Thoracic aorta (tissue), 2 donors: Measurements from ENCODE around the gene KIR3DL2. TPM values are rescaled to one million over a fixed set of nuclear protein-coding genes. Genes with fewer than 3 reads are reported as not detected.
"Not testable (repeated sequence)": the region's sequence is repeated elsewhere in the genome, so short reads cannot be mapped to it uniquely, and the experiment has no call there.

Experiments used
- ATAC-seq: fragments of 150-250 bp; one replicate; pipeline ENCODE4 v1.8.0; 2017; ENCODE audit warnings: low read depth; ENCODE audit not compliant: insufficient number of reproducible peaks, low FRiP score
- DNase-seq: peaks from one replicate; pipeline ENCODE4 v3.0.0-alpha.2; 2020; ENCODE audit warnings: low spot score
- H3K27ac ChIP-seq, 2 donors: fragments of 200-600 bp; sonication (generic); 1 replicate in 1 of 2; 2 replicates in 1 of 2; pipeline ENCODE4 v1.5.1; 2016; ENCODE audit warnings: mild to moderate bottlenecking in 2 of 2, moderate library complexity in 2 of 2
- H3K27me3 ChIP-seq: fragments of 200-600 bp; sonication (generic); replicated peaks from 2 replicates; pipeline ENCODE4 v1.6.0; 2016; ENCODE audit warnings: mild to moderate bottlenecking; ENCODE audit not compliant: insufficient read depth
- H3K36me3 ChIP-seq: fragments of 200-600 bp; sonication (generic); one replicate; pipeline ENCODE4 v1.5.1; 2016
- H3K4me1 ChIP-seq, 2 donors: fragments of 200-600 bp; sonication (generic); 1 replicate in 1 of 2; 2 replicates in 1 of 2; pipeline versions ENCODE4 v1.5.1 to v1.6.0; 2016; ENCODE audit warnings: low read depth in 2 of 2, mild to moderate bottlenecking in 1 of 2; ENCODE audit not compliant: control insufficient read depth in 1 of 2
- H3K4me3 ChIP-seq: fragments of 200-600 bp; sonication (generic); 2 replicates; pipeline ENCODE4 v1.5.1; 2016; ENCODE audit warnings: mild to moderate bottlenecking
- H3K9me3 ChIP-seq: fragments of 200-600 bp; sonication (generic); 2 replicates; pipeline ENCODE4 v1.5.1; 2016
- CTCF ChIP-seq: fragments of 200-600 bp; sonication (generic); IDR thresholded peaks from one replicate; pipeline ENCODE4 v1.5.1; 2019; ENCODE audit warnings: antibody characterized with exemption
- total RNA-seq, 2 donors: library from RNA; depleted of rRNA; stranded (reverse); fragments of >200 nt; gene quantifications; one replicate each; pipeline versions ENCODE4 v1.1.0 to v1.2.3, GENCODE V29; 2016

KIR3DL2 gene
- total RNA-seq, 2 donors from 2014 or later, result not detected

GRCh38 chr19:54883228-54883627 lies 33.0 kb downstream of the KIR3DL2 start:
- no peaks in the 10 kb centered on the region for H3K4me1 ChIP-seq
- H3K4me3 ChIP-seq, result no peak overlapping the region
- H3K36me3 ChIP-seq, result no peaks in the 10 kb centered on the region
- no peaks in the 10 kb centered on the region for H3K9me3 ChIP-seq
- no peak overlapping the region for H3K27ac ChIP-seq
- no peak for TF ChIP-seq CTCF
- no peak for DNase-seq
- H3K27me3 ChIP-seq, result no peaks in the 10 kb centered on the region
- no peak for ATAC-seq

GRCh38 chr19:54888239-54888638 lies 38.0 kb downstream of the KIR3DL2 start:
- no peaks in the 10 kb centered on the region for H3K36me3 ChIP-seq
- DNase-seq, result no peak
- no peak overlapping the region for H3K4me3 ChIP-seq
- no peak for ATAC-seq
- H3K27me3 ChIP-seq, result no peaks in the 10 kb centered on the region
- TF ChIP-seq CTCF, result no peak
- no peaks in the 10 kb centered on the region for H3K4me1 ChIP-seq
- H3K27ac ChIP-seq, result no peak overlapping the region
- no peaks in the 10 kb centered on the region for H3K9me3 ChIP-seq

GRCh38 chr19:54889566-54889965 lies 39.3 kb downstream of the KIR3DL2 start:
- no peak for TF ChIP-seq CTCF
- Histone ChIP-seq H3K27me3 (no peaks in the 10 kb centered on the region), H3K4me3 (no peak overlapping the region), H3K27ac (no peak overlapping the region), H3K4me1 (no peaks in the 10 kb centered on the region), H3K36me3 (no peaks in the 10 kb centered on the region), H3K9me3 (no peaks in the 10 kb centered on the region)
- DNase-seq (no peak), ATAC-seq (no peak)

- H3K9me3 ChIP-seq, result no peaks in the 10 kb centered on the region
- H3K4me1 ChIP-seq, result no peaks in the 10 kb centered on the region
- no peaks in the 10 kb centered on the region for H3K36me3 ChIP-seq
- no peak overlapping the region for H3K27ac ChIP-seq
- no peak for DNase-seq
- ATAC-seq, result no peak
- H3K27me3 ChIP-seq, result no peaks in the 10 kb centered on the region
- no peak overlapping the region for H3K4me3 ChIP-seq
- no peak for TF ChIP-seq CTCF
Observed at GRCh38 chr19:54893406-54893805, 43.2 kb downstream of the KIR3DL2 start.

GRCh38 chr19:54894106-54894505 lies 43.9 kb downstream of the KIR3DL2 start:
- not testable (repeated sequence) for H3K36me3 ChIP-seq, H3K27me3 ChIP-seq, H3K4me3 ChIP-seq, H3K9me3 ChIP-seq, H3K27ac ChIP-seq, ATAC-seq, H3K4me1 ChIP-seq, DNase-seq

- ATAC-seq (no peak), DNase-seq (no peak)
- no peak overlapping the region for H3K4me3 ChIP-seq
- H3K27me3 ChIP-seq, result no peaks in the 10 kb centered on the region
- no peaks in the 10 kb centered on the region for H3K4me1 ChIP-seq
- no peak overlapping the region for H3K27ac ChIP-seq
- no peaks in the 10 kb centered on the region for H3K36me3 ChIP-seq
- TF ChIP-seq CTCF, result no peak
- H3K9me3 ChIP-seq, result no peaks in the 10 kb centered on the region
Observed at GRCh38 chr19:54896036-54896435, 45.8 kb downstream of the KIR3DL2 start.

GRCh38 chr19:54898685-54899084 lies 48.4 kb downstream of the KIR3DL2 start:
- ATAC-seq, H3K4me3 ChIP-seq, H3K36me3 ChIP-seq, H3K27ac ChIP-seq, H3K27me3 ChIP-seq, H3K4me1 ChIP-seq, DNase-seq, H3K9me3 ChIP-seq: not testable (repeated sequence)

- not testable (repeated sequence) for H3K4me3 ChIP-seq, H3K27me3 ChIP-seq, H3K9me3 ChIP-seq, H3K4me1 ChIP-seq, H3K36me3 ChIP-seq, H3K27ac ChIP-seq, ATAC-seq, DNase-seq
Observed at GRCh38 chr19:54899646-54900045, 49.4 kb downstream of the KIR3DL2 start.
